ENCODE results near the gene CDKN2B-AS1.

CDKN2B-AS1 gene

GRCh38 chr9:22124263-22125011, 129.8 kb downstream of the CDKN2B-AS1 start:
- DNase-seq, result no peak

DNA sequence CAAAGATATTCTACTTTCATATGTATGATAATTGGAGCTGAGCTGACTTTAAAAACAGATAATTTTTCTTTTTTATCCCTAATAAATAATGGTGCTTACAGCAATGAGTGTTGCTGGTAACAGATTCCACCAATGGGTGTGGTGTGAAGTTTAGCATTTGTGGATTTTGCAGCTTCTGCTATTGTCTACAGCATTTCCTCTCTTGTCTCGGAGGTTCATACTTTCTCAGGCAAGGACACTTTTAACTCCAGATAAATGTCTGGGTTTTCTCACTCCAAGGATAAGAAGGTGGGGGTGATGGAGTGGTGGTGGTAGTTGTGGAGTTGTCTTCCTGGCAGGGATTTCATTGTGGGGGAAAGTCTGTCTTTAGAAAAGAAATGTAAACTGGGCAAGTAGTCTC, 134.5 kb downstream of the CDKN2B-AS1 start:
- no peak for DNase-seq

DNA sequence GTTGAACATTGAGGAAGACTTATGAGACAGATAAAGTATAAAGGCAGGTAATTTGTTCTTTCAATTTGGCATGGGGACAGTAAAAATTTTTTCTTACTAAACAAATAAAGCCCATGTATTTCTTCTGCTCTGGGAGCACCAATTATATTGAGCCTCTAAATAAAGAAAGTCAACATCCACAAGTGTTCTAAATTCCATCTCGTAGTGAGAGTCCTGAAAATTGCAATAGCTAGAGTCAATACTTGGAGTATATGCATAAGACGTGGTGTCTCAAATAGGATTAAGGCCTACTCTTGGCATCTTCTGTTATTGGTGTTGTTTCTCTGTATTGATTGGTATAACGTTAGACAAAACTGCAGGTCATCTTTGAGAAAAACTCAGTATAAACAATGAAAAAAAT, 135.0 kb downstream of the CDKN2B-AS1 start:
- DNase-seq, result no peak

DNA sequence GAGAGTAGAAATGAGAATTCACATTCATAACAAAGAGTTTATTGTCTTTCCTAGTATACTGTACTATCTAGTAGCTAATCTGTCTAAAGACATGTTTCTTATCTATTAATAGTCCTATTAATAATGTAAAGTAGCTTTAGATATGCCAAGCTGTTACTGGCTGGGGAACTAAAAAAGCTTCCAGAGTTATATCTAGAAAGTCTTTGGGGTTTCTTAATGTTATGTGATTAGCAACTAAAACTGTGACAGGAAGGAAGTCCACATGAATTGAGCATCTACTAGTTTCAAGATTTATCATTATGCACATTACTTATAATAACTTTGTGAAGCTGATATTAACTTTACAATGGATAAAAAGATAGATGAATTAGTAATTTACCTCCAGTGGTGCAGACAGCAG, 137.2 kb downstream of the CDKN2B-AS1 start:
- DNase-seq, result no peak

DNA sequence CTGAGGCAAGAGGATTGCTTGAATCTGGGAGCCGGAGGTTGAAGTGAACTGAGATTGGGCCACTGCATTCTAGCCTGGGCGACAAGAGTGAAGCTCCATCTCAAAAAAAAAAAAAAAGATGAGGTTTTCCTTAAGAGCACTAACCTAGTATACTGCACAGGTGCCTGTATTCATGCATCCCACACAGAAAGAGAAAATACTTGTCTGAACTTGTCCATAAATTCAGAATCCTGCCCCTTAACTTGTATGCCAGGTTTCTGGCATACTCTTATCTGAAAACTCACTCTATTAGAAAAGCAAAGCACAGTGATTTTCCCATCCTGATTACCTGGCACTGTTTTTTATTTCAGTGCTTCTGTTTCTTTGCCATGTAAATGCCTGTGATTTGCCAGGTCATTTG, 139.8 kb downstream of the CDKN2B-AS1 start:
- DNase-seq, result no peak

GRCh38 chr9:22136461-22137096, 142.0 kb downstream of the CDKN2B-AS1 start:
- DNase-seq, result no peak

GRCh38 chr9:22138956-22139660, 144.5 kb downstream of the CDKN2B-AS1 start:
- no peak for DNase-seq

- no peak for DNase-seq
Observed at GRCh38 chr9:22141908-22142307, 147.3 kb downstream of the CDKN2B-AS1 start.

DNA sequence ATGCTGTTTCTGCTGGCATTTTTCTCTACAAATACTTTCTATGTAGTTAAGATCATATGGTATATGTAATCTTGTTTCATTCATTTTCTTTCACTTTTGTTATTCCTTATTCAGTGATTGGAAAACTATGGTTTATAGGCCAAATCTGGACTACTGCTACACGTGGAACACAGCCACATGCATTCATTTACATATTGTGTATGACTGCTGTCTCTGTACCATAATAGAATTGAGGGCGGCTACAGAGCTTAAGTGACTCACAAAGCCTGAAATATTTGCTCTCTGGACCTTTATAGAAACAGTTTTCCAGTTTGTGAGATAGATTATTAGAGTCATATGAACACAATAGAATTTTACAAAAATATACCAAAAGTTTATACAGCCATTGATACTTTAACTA, 148.1 kb downstream of the CDKN2B-AS1 start:
- DNase-seq, result no peak

DNA sequence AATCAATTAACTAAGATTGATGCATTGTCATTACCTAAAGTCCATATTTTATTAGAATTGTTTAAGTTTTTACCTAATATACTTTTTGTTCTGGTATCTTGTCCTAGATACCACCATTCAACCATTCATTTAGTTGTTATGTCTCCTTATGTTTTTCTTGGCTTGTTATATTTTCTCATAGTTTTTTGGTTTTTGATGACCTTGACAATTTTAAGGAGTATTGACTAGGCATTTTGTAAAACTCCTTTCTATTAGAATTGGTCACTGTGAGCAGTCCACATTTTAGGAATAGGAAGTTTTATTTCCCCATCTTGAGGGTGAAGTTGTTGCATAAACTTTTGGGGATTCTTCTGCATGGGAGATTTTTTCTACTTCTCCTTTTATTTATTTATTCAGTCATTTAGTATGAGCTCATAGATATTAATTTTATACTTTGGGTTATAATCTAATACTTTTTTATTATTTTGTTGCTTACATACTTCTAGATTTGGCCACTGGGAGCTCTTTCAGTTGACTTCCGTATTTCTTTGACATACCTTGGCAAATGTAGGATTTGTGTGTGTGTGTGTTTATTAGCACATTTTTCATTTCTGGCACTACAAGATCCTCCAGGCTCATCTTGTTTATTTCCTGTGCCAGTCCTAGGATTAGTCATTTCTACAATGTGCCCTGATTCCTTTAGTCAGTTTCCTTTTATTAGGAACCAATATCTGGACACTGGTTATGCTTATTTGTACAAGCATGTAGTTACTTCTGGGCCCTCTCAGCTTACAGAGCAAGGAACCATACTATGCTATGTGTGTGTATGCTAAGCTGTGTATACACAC, 149.4 kb downstream of the CDKN2B-AS1 start:
- DNase-seq, result no peak

- no peak for DNase-seq
Observed at GRCh38 chr9:22146604-22147003, 152.0 kb downstream of the CDKN2B-AS1 start.

GRCh38 chr9:22147813-22148527, 153.4 kb downstream of the CDKN2B-AS1 start:
- DNase-seq, result no peak

- DNase-seq, result no peak
Observed at GRCh38 chr9:22148528-22148875, 153.9 kb downstream of the CDKN2B-AS1 start.

- DNase-seq, result no peak
Observed at GRCh38 chr9:22148876-22149637, 154.5 kb downstream of the CDKN2B-AS1 start.

DNA sequence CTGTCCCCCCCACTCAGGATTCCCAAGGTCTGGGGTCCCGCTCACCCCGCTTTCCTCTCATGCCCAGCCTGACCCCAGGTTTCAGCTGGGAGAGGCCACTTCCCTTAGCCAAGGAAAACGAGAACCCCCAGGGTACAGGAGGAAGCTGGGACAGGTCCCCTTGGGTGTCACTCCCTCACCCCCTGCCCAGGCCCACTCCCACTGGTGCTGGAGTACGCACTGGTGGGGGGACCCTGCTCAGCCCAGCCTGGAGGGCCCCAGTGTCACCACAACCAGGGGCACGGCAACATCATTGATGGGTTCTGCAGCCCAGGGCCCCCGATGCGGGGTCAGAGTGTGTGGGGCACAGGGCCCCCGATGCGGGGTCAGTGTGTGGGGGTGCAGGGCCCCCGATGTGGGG, 159.5 kb downstream of the CDKN2B-AS1 start:
- no peak for DNase-seq

- DNase-seq, result no peak
Observed at GRCh38 chr9:22156586-22156985, 162.0 kb downstream of the CDKN2B-AS1 start.

GRCh38 chr9:22157276-22157675, 162.7 kb downstream of the CDKN2B-AS1 start:
- no peak for DNase-seq

DNA sequence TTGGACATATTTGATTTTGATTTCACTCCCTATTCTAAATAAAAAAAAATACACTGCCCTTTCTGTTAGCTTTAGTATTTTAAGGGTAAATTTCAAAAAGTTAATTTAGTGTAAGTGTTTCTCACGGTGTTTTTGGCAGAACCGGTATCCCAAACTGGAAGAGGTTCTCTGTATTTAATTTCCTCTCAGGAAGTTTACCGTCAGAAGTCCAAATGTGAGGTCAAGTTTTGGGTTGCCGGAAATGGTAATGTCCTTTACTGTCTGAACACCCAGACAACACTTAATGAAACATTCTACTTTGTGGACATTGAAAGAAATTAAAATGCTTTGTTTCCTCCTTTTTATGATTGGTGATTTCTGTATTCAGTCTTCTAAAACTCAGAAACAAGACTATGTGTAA, 163.2 kb downstream of the CDKN2B-AS1 start:
- no peak for DNase-seq

DNA sequence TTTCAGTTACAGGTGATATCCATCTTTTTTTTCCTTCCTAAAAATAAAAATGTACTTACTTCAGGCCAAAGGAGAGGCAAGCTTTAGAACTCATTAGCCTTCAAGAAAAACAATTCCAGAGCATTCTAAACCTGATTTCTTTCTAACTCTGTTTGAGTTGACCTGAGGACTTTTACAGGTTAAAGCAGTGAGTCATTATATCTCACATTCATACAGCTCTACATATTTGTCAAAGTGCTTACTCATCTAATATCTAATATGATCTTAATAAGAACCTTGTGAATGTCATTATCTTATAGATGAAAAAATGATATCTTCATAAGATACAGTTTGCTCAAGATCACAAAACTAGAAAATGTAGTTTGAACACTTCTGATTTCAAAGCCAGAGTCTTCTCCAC, 163.7 kb downstream of the CDKN2B-AS1 start:
- DNase-seq, result no peak

- DNase-seq, result no peak
Observed at GRCh38 chr9:22158927-22159346, 164.3 kb downstream of the CDKN2B-AS1 start.

- no peak for DNase-seq
Observed at GRCh38 chr9:22159586-22159985, 165.0 kb downstream of the CDKN2B-AS1 start.

- DNase-seq, result no peak
Observed at GRCh38 chr9:22160221-22160620, 165.6 kb downstream of the CDKN2B-AS1 start.
